Fibroblast of lung (primary cell): Measurements from ENCODE around the gene THPO. TPM values are rescaled to one million over a fixed set of nuclear protein-coding genes. Genes with fewer than 3 reads are reported as not detected.

Experiments
- DNase-seq, 2 donors: peaks; one replicate each; pipeline versions ENCODE4 v3.0.0 to v3.0.0-alpha.2; 2010; ENCODE audit warnings: low read depth in 2 of 2
- H2AFZ ChIP-seq: 2 replicates; pipeline ENCODE4 v1.5.1; 2012; ENCODE audit warnings: low read length, control low read depth, inconsistent platforms
- H3K27ac ChIP-seq: 2 replicates; pipeline ENCODE4 v1.5.1; 2011; ENCODE audit warnings: low read length, control low read depth; ENCODE audit not compliant: insufficient read depth
- H3K27me3 ChIP-seq: 2 replicates; pipeline ENCODE4 v1.5.1; 2011; ENCODE audit warnings: mild to moderate bottlenecking, low read length; ENCODE audit not compliant: control insufficient read depth, insufficient read depth
- H3K36me3 ChIP-seq: 2 replicates; pipeline ENCODE4 v1.5.1; 2011; ENCODE audit warnings: low read length; ENCODE audit not compliant: control insufficient read depth, insufficient read depth
- H3K4me1 ChIP-seq: 2 replicates; pipeline ENCODE4 v1.5.1; 2011; ENCODE audit warnings: low read length; ENCODE audit not compliant: control insufficient read depth, insufficient read depth; ENCODE audit errors: extremely low read depth
- H3K4me2 ChIP-seq: 2 replicates; pipeline ENCODE4 v1.5.1; 2011; ENCODE audit warnings: low read length, control low read depth; ENCODE audit not compliant: insufficient read depth; ENCODE audit errors: extremely low read depth
- H3K4me3 ChIP-seq, 4 experiments: fragments of 200-600 bp in 1 of 4; sonication (generic) in 1 of 4; replicated peaks in 1 of 4; 2 replicates each; pipeline ENCODE4 v1.5.1; 2011 to 2016; ENCODE audit warnings: low read length in 4 of 4, low read depth in 3 of 4, mild to moderate bottlenecking in 3 of 4, control low read depth in 2 of 4, inconsistent platforms in 1 of 4, mixed read lengths in 1 of 4; ENCODE audit not compliant: insufficient read depth in 1 of 4; ENCODE audit errors: control extremely low read depth in 1 of 4
- H3K79me2 ChIP-seq: 2 replicates; pipeline ENCODE4 v1.5.1; 2012; ENCODE audit warnings: mild to moderate bottlenecking, low read length, inconsistent platforms; ENCODE audit not compliant: control insufficient read depth, insufficient read depth
- H3K9ac ChIP-seq: 2 replicates; pipeline ENCODE4 v1.5.1; 2011; ENCODE audit warnings: mild to moderate bottlenecking, low read length, control low read depth; ENCODE audit not compliant: insufficient read depth
- H3K9me3 ChIP-seq: 2 replicates; pipeline ENCODE4 v1.5.1; 2012; ENCODE audit warnings: low read depth, low read length; ENCODE audit not compliant: control insufficient read depth, insufficient read depth
- H4K20me1 ChIP-seq: 2 replicates; pipeline ENCODE4 v1.5.1; 2011; ENCODE audit warnings: low read length; ENCODE audit not compliant: control insufficient read depth, insufficient read depth; ENCODE audit errors: extremely low read depth
- EZH2 ChIP-seq: IDR thresholded peaks from 2 replicates; pipeline ENCODE4 v1.5.1; 2012; ENCODE audit warnings: low read length, control low read depth, mild to moderate bottlenecking; ENCODE audit errors: missing control alignments
- polyA plus RNA-seq, 2 donors: library from polyadenylated mRNA; depleted of rRNA in 1 of 2; stranded (reverse) in 1 of 2; unstranded in 1 of 2; fragments of >200 nt; gene quantifications; 2 replicates each; pipeline ENCODE4 v1.2.1, GENCODE V29; 2011 to 2012; ENCODE audit warnings: missing spikeins in 1 of 2
- total RNA-seq: library from RNA; depleted of rRNA; stranded (reverse); fragments of >200 nt; gene quantifications from 2 replicates; pipeline ENCODE4 v1.2.1, GENCODE V29; 2014
- TF ChIP-seq, protein P1 (sequence below), 2 donors: IDR thresholded peaks in 1 of 2; conservative IDR thresholded peaks in 1 of 2; 1 replicate in 1 of 2; 2 replicates in 1 of 2; pipeline ENCODE4 v1.5.1; 2011 to 2012; ENCODE audit warnings: low read length in 2 of 2, control low read depth in 1 of 2, inconsistent platforms in 1 of 2, low read depth in 1 of 2, mild to moderate bottlenecking in 1 of 2

THPO gene
- total and polyA plus RNA-seq, 2 donors (not counting 1 experiment from before 2014, with no cell fraction given) = 0.27 to 0.50 TPM

DNA sequence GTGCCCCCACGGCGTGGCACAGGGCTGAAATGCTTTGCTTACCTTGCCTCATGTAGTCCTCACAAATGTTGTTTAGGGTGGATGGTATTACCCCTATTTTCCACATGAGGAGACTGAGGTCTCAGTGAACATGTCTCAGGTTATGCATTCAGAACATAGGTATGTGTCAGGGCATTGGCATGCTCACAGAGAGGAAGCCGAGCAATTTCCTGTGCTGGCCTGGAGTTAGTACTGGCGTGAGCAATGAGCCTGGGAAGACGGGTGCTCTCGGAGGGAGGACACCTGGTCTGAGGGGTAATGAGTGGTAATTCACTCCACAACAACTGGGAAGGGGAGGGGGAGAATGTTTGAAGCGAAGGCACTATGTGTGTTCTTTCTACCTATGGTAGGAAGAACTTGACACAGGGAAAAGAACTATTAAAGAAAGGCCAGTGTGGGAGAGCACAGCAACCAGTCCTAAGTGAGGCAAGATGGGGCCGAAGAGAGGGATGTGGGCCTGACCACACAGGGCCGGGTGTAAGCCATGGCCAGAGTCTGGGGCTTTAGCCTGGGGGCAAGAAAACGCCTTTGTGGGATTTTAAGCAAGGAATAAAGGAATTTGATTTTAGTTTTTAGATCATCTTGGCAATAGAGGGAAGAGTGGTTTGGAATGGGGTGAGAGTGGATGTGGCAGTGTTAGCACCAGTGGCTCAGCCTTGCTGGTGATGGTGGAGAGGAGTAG lies 45.5 kb downstream of the THPO start:
- H3K4me1 ChIP-seq = peaks cover 26% of the 10 kb centered on the region
- no peaks in the 10 kb centered on the region for H3K27me3 ChIP-seq
- peaks cover 33% of the 10 kb centered on the region for H3K36me3 ChIP-seq
- no peak overlapping the region for H2AFZ ChIP-seq
- no peak overlapping the region for H3K4me2 ChIP-seq
- H3K9me3 ChIP-seq = no peaks in the 10 kb centered on the region
- no peak for TF ChIP-seq EZH2
- TF ChIP-seq, protein P1, sequence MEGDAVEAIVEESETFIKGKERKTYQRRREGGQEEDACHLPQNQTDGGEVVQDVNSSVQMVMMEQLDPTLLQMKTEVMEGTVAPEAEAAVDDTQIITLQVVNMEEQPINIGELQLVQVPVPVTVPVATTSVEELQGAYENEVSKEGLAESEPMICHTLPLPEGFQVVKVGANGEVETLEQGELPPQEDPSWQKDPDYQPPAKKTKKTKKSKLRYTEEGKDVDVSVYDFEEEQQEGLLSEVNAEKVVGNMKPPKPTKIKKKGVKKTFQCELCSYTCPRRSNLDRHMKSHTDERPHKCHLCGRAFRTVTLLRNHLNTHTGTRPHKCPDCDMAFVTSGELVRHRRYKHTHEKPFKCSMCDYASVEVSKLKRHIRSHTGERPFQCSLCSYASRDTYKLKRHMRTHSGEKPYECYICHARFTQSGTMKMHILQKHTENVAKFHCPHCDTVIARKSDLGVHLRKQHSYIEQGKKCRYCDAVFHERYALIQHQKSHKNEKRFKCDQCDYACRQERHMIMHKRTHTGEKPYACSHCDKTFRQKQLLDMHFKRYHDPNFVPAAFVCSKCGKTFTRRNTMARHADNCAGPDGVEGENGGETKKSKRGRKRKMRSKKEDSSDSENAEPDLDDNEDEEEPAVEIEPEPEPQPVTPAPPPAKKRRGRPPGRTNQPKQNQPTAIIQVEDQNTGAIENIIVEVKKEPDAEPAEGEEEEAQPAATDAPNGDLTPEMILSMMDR (conservative IDR thresholded peaks at IDR 0.05 in 1 of 2, IDR thresholded peaks at IDR 0.05 in 1 of 2; ENCODE audit: low read depth in 1 of 2, low read length in 2 of 2) = no peak
- H3K27ac ChIP-seq = peak overlapping the region; percentile 92
- no peak overlapping the region for H3K4me3 ChIP-seq
- no peak overlapping the region for H3K9ac ChIP-seq
- DNase-seq = peak; percentile 71 to 96
- H4K20me1 ChIP-seq = no peaks in the 10 kb centered on the region
- peaks cover 27% of the 10 kb centered on the region for H3K79me2 ChIP-seq

DNA sequence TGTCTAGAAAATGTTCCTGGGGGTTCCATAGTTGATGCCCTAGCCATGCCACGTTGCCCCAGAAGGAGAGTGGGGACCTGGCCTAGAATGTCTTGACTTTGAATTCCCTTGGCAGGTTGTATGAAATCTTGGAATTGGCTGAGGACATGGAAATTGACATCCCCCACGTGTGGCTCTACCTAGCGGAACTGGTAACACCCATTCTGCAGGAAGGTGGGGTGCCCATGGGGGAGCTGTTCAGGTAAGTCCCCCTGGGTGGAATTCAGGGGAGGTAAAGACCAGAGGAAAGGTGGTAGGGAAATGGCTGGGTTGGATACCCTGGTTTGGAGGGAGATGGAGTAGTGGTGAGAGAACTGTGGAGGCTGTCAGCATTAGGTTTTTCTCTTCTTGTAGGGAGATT lies 49.5 kb downstream of the THPO start:
- Histone ChIP-seq H3K27ac (no peak overlapping the region), H3K4me2 (no peak overlapping the region), H3K4me1 (peaks cover 11% of the 10 kb centered on the region), H3K27me3 (no peaks in the 10 kb centered on the region), H3K79me2 (peaks cover 47% of the 10 kb centered on the region), H4K20me1 (no peaks in the 10 kb centered on the region), H3K36me3 (peaks cover 51% of the 10 kb centered on the region), H3K4me3 (no peak overlapping the region), H3K9ac (no peak overlapping the region), H3K9me3 (no peaks in the 10 kb centered on the region), H2AFZ (no peak overlapping the region)
- no peak for DNase-seq
- TF ChIP-seq, protein P1 (conservative IDR thresholded peaks at IDR 0.05 in 1 of 2, IDR thresholded peaks at IDR 0.05 in 1 of 2; ENCODE audit: low read depth in 1 of 2, low read length in 2 of 2) = no peak
- no peak for TF ChIP-seq EZH2

DNA sequence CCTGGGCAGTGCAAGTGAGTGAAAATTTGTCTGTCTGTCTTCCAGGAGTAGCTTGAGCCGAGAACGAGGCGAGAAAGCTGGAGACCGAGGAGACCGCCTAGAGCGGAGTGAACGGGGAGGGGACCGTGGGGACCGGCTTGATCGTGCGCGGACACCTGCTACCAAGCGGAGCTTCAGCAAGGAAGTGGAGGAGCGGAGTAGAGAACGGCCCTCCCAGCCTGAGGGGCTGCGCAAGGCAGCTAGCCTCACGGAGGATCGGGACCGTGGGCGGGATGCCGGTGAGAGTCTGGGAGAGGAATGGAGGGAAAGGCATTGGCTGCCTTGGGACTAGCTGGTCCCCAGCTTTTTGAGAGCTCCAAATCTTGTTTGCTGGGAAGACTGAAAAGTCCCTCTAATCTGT lies 50.8 kb downstream of the THPO start:
- H3K9ac ChIP-seq = no peak overlapping the region
- H3K4me2 ChIP-seq = no peak overlapping the region
- H3K27ac ChIP-seq = no peak overlapping the region
- no peaks in the 10 kb centered on the region for H3K27me3 ChIP-seq
- H2AFZ ChIP-seq = no peak overlapping the region
- no peak overlapping the region for H3K4me3 ChIP-seq
- no peaks in the 10 kb centered on the region for H4K20me1 ChIP-seq
- peaks cover 6% of the 10 kb centered on the region for H3K4me1 ChIP-seq
- peaks cover 58% of the 10 kb centered on the region for H3K36me3 ChIP-seq
- H3K79me2 ChIP-seq = peaks cover 56% of the 10 kb centered on the region
- TF ChIP-seq, protein P1 (conservative IDR thresholded peaks at IDR 0.05 in 1 of 2, IDR thresholded peaks at IDR 0.05 in 1 of 2; ENCODE audit: low read depth in 1 of 2, low read length in 2 of 2) = no peak
- no peak for TF ChIP-seq EZH2
- H3K9me3 ChIP-seq = no peaks in the 10 kb centered on the region
- no peak for DNase-seq
